Measurements from ENCODE around the gene FBXO2.

The FBXO2 gene

GRCh38 chr1:11681071-11681771 is 27.0 kb upstream of the FBXO2 start, which contains the start of gene MAD2L2:
MAD2L2 (minus strand) TSS chr1:11681148; CDS start chr1:11680601, 547 bp downstream.
- DNase-seq: peak; percentile 91

DNA sequence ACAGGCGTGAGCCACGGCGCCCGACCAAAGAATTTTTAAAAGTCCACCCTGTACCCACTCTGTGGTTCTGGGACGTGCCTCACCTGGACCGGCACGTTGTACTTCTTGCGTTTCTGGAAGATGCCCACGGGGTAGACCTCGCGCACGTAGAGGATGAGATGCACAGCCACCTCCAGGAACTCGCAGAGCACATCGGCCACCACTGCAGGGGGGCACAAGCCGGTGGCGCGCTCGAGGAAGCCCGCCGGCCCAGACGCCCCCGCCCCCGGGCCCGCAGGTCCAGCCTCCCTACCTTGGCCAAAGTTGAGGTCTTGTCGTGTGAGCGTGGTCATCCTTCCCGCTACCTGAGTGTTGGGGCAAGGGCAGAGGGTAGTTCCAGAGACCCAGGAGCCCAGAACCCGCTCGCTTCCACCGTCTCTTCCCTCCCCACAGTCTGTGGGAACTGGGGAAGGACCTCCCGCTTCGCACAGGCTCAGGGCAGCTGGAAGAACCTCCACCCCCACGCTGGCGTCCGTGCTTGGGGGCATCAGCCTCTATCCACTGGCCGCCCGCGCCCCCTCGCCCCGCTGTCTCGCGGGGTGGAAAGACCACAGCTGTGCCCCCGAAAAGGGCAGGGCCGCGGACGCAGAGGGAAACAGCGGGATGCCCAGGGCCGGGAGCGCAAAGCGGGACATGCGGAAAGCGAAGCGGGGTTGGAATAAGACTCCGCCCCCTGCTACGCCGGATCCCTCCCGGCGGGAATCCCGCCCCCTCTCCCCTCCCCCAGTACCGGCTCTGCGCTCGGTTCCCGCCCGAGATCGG is 26.2 kb upstream of the FBXO2 start:
- DNase-seq: no peak

GRCh38 chr1:11678442-11678841 is 24.2 kb upstream of the FBXO2 start:
- no peak for DNase-seq

DNA sequence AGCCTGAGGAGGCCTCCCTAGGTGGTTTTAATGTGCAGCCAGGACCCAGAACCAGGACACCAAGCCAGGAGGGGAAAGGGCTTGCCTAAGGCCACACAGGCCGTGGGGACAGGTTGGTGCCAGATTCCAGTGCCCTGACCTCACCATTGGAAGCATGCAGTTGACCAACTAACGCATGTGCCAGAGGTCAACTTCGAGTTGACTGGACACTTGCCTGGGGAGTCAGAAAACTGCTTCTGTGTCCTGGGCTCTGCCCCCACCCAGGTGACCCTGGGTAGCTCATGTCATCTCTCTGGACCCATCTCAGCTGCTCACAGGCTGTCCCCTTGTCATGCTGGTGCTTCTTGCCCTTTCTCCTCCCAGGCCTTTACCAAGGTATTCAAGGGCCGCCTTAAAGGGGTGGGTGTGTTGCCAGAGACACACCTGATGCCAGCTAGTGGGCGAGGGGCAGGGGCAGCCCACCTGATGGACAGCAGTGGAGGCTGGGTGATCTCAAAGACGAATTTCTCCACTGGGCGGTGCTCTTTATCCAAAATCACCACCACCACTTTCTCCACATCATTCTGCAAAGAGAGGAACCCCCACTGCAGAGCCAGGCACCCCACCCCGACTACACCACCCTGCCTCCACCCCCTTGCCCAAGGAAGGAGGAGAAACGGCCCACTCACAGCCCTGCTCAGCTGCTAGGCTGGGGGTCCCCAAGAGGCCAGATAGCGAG is 22.3 kb upstream of the FBXO2 start:
- DNase-seq: no peak

- no peak for DNase-seq
These were observed 21.1 kb upstream of the FBXO2 start for GRCh38 chr1:11675325-11675724.

- DNase-seq: no peak
These were observed 20.3 kb upstream of the FBXO2 start for GRCh38 chr1:11674488-11674887.

- no peak for DNase-seq
These were observed 19.0 kb upstream of the FBXO2 start for GRCh38 chr1:11673089-11673769.

GRCh38 chr1:11671544-11672286 is 17.5 kb upstream of the FBXO2 start:
- no peak for DNase-seq

- DNase-seq: no peak
These were observed 16.9 kb upstream of the FBXO2 start for GRCh38 chr1:11671205-11671543.

- no peak for DNase-seq
These were observed 16.5 kb upstream of the FBXO2 start for GRCh38 chr1:11670747-11671146.

GRCh38 chr1:11668516-11668915 is 14.3 kb upstream of the FBXO2 start:
- no peak for DNase-seq

DNA sequence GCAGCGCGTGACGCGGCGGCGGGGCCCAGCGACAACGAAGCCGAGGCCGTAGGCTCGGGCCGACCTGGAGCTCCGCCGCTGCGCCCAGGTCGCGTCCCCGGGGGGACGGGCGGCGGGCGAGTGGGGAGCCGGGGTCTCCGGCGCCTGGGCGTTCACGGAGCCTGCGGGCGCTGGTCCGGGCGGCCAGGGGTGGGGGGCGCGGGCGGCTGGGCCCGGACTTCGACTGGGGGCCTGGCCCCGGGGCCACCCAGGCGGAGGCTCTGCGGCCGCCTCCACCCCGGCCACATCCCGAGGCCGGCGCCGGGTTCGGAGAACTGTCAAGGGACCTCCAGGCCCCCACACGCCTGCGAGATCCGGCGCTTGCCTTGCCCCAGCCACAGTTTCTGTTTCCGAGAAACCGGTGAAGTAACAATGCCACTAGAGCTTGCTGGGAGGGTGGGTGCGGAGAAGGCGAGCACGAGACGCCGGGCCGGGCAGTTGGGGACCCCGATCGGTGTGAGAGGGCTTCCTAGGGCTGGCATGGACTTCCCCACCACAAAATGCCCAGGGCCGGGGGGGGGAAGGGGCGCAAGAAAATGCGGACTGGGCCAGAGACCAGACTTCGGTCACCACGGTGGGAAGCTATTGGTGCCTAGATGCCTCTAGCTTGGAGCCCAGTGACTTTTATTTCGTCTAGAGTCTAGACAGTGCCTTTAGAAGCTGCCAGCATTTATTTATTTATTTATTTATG is 10.3 kb upstream of the FBXO2 start:
- peak; percentile 57 for DNase-seq

DNA sequence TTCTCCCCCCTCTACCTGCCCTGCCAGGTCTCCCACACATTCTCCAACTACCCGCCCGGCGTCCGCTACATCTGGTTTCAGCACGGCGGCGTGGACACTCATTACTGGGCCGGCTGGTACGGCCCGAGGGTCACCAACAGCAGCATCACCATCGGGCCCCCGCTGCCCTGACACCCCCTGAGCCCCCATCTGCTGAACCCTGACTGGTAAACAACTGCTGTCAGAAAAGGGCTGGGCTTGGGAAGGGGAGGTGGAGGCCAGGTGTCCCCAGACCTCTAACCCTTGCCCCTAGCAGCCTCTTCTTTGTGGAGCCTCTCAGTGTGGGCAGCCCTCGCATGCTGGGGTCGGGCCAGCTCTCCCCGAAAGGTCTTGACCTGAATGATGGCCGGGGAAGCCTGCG is 6.9 kb upstream of the FBXO2 start:
- DNase-seq: no peak

DNA sequence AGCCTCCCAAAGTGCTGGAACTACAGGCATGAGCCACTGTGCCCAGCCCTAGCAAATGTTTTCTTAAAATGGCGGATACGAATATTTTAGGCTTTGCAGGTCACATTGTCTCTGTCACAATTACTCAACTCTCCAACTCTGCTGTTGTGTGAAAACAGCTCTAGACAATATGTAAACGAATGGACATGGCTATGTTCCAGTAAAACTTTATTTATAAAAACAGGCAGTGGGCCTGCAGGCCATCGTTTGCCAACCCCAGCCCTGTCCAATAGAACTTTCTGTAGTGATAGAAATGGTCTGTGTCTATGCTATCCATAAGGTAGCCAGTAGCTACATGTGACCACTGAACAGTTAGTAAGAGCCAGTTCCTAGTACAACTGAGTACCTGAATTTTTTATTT is 5.5 kb upstream of the FBXO2 start:
- DNase-seq: no peak

DNA sequence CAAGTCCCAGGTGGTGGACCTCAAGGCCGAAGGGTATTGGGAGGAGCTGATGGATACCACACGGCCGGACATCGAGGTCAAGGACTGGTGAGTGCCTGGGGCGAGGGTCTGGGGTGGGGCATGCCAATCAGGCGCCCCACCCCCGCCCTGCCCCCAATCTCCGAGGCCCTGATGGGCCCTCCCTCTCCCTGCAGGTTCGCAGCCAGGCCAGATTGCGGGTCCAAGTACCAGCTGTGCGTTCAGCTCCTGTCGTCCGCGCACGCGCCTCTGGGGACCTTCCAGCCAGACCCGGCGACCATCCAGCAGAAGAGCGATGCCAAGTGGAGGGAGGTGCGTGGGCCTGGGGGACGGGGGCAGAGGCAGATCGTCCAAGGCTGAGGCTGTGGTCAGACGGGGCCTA is 4.3 kb upstream of the FBXO2 start:
- DNase-seq: no peak

DNA sequence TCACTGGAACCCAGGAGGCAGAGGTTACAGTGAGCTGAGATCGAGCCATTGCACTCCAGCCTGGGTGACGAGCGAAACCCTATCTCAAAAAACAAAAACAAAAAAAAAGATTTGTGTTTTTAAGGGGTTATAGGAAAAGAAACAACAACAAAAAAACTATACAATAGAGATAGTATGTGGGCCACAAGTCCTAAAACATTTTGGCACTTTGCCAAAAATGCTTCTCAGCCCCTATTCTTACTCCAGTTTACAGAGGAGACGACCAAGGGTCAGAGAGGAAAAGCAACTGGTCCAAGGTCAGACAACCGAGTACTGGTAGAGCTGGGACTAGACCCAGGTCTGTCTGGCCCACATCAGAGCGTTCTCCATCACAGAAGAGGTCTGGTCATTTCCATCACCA is 3.4 kb upstream of the FBXO2 start:
- no peak for DNase-seq

- no peak for DNase-seq
These were observed 945 bp upstream of the FBXO2 start for GRCh38 chr1:11654939-11655808.

- no peak for DNase-seq
These were observed 430 bp downstream of the FBXO2 start for GRCh38 chr1:11653861-11654136.

GRCh38 chr1:11653101-11653860 is 948 bp downstream of the FBXO2 start:
- DNase-seq: no peak

GRCh38 chr1:11652203-11652780 is 1.9 kb downstream of the FBXO2 start:
- DNase-seq: no peak
